WTC11 (cell line): ENCODE data around the gene PBRM1. TPM values are rescaled to one million over a fixed set of nuclear protein-coding genes. Genes with fewer than 3 reads are reported as not detected.
A peak's percentile ranks its signal among the peaks of the same experiment; 100 is the strongest.

ENCODE experiments used
- ATAC-seq: fragments of 200-7000 bp; cut with Tn5 transposase; 2 replicates; pipeline ENCODE4 v1.10.0; 2021; ENCODE audit warnings: mild to moderate bottlenecking, moderate library complexity
- CTCF ChIA-PET: fragments of 300-600 bp; sonication (Branson Sonifier 250); formaldehyde crosslinking; loops from one replicate; lab custom pipeline; 2021; ENCODE audit warnings: antibody characterized with exemption; lab: Charles Lee
- POLR2A ChIA-PET: fragments of 350-600 bp; sonication (Branson Sonifier 250); formaldehyde crosslinking; loops from one replicate; lab custom pipeline; 2021; ENCODE audit warnings: antibody characterized with exemption; lab: Charles Lee
- DNase-seq: peaks from one replicate; pipeline ENCODE4 v3.0.0; 2021; ENCODE audit warnings: low spot score
- H3K27ac Mint-ChIP-seq: 2 replicates; pipeline ENCODE4 v1.8.0; 2021; ENCODE audit warnings: mixed read lengths
- H3K27me3 Mint-ChIP-seq: 2 replicates; pipeline ENCODE4 v1.8.0; 2021; ENCODE audit warnings: low read depth, mild to moderate bottlenecking, moderate library complexity, mixed read lengths
- H3K36me3 Mint-ChIP-seq: 2 replicates; pipeline ENCODE4 v1.8.0; 2021; ENCODE audit warnings: mixed read lengths
- H3K4me1 Mint-ChIP-seq: 2 replicates; pipeline ENCODE4 v1.8.0; 2022; ENCODE audit warnings: mixed read lengths
- H3K4me3 Mint-ChIP-seq: 2 replicates; pipeline ENCODE4 v1.8.0; 2021; ENCODE audit warnings: mild to moderate bottlenecking, moderate library complexity, mixed read lengths
- H3K9me3 Mint-ChIP-seq: 2 replicates; pipeline ENCODE4 v1.8.0; 2021; ENCODE audit warnings: mixed read lengths
- AFF4 ChIP-seq: sonication (generic); formaldehyde crosslinking; IDR thresholded peaks from 2 replicates; pipeline ENCODE4 v1.8.1; 2023; ENCODE audit warnings: mild to moderate bottlenecking, missing genetic modification reagents, borderline replicate concordance
- ATF2 ChIP-seq: sonication (generic); formaldehyde crosslinking; IDR thresholded peaks from 2 replicates; pipeline ENCODE4 v1.8.1; 2022; ENCODE audit warnings: low read depth, missing genetic modification reagents, borderline replicate concordance
- CBFB ChIP-seq: sonication (generic); formaldehyde crosslinking; IDR thresholded peaks from 2 replicates; pipeline ENCODE4 v1.8.1; 2022; ENCODE audit warnings: mild to moderate bottlenecking, low read depth, missing genetic modification reagents
- CREM ChIP-seq: sonication (generic); formaldehyde crosslinking; IDR thresholded peaks from 2 replicates; pipeline ENCODE4 v1.8.1; 2022; ENCODE audit warnings: mild to moderate bottlenecking, missing genetic modification reagents, moderate library complexity
- FOXK1 ChIP-seq: sonication (generic); formaldehyde crosslinking; IDR thresholded peaks from 2 replicates; pipeline ENCODE4 v1.8.0; 2022; ENCODE audit warnings: mild to moderate bottlenecking, moderate library complexity, missing genetic modification reagents
- HMGXB4 ChIP-seq: sonication (generic); formaldehyde crosslinking; IDR thresholded peaks from 2 replicates; pipeline ENCODE4 v1.8.1; 2023; ENCODE audit warnings: mild to moderate bottlenecking, moderate library complexity, missing genetic modification reagents
- IRF1 ChIP-seq: sonication (generic); formaldehyde crosslinking; IDR thresholded peaks from 2 replicates; pipeline ENCODE4 v1.8.0; 2023; ENCODE audit warnings: missing genetic modification reagents
- JUN ChIP-seq: sonication (generic); formaldehyde crosslinking; IDR thresholded peaks from 2 replicates; pipeline ENCODE4 v1.8.0; 2023; ENCODE audit warnings: mild to moderate bottlenecking, missing genetic modification reagents
- NR2C2 ChIP-seq: sonication (generic); formaldehyde crosslinking; IDR thresholded peaks from 2 replicates; pipeline ENCODE4 v1.8.0; 2022; ENCODE audit warnings: mild to moderate bottlenecking, missing genetic modification reagents
- PRRX2 ChIP-seq: fragments of 250-450 bp; sonication (Bioruptor Pico); IDR thresholded peaks from 2 replicates; pipeline ENCODE4 v1.8.0; 2021; ENCODE audit warnings: mild to moderate bottlenecking
- RORB ChIP-seq: fragments of 250-450 bp; sonication (Bioruptor Pico); IDR thresholded peaks from 2 replicates; pipeline ENCODE4 v1.9.0; 2021; ENCODE audit warnings: mild to moderate bottlenecking
- SP1 ChIP-seq: sonication (generic); formaldehyde crosslinking; conservative IDR thresholded peaks from 2 replicates; pipeline ENCODE4 v1.8.1; 2022; ENCODE audit warnings: missing genetic modification reagents
- TEAD1 ChIP-seq: sonication (generic); formaldehyde crosslinking; IDR thresholded peaks from 2 replicates; pipeline ENCODE4 v1.8.0; 2022; ENCODE audit warnings: mild to moderate bottlenecking, missing genetic modification reagents
- ZNF121 ChIP-seq: sonication (generic); formaldehyde crosslinking; IDR thresholded peaks from 2 replicates; pipeline ENCODE4 v1.8.0; 2023; ENCODE audit warnings: missing genetic modification reagents
- ZNF232 ChIP-seq: sonication (generic); formaldehyde crosslinking; IDR thresholded peaks from 2 replicates; pipeline ENCODE4 v1.8.0; 2022; ENCODE audit warnings: mild to moderate bottlenecking, missing genetic modification reagents
- ZNF281 ChIP-seq: sonication (generic); formaldehyde crosslinking; IDR thresholded peaks from 2 replicates; pipeline ENCODE4 v1.8.0; 2023; ENCODE audit warnings: mild to moderate bottlenecking, missing genetic modification reagents
- ZNF532 ChIP-seq: fragments of 250-450 bp; sonication (Bioruptor Pico); IDR thresholded peaks from 2 replicates; pipeline ENCODE4 v1.9.0; 2021; ENCODE audit warnings: mild to moderate bottlenecking, borderline replicate concordance
- ZSCAN18 ChIP-seq: fragments of 250-450 bp; sonication (Bioruptor Pico); IDR thresholded peaks from 2 replicates; pipeline ENCODE4 v2.1.2; 2022; ENCODE audit warnings: mild to moderate bottlenecking, moderate library complexity
- total RNA-seq: library from RNA; stranded (reverse); gene quantifications from 3 replicates; pipeline ENCODE4 v1.2.3, GENCODE V29; 2021

Gene PBRM1
- total RNA-seq, 1 experiment from 2014 or later = 48.8 TPM

GRCh38 chr3:52705688-52706686, 20.3 kb upstream of the PBRM1 start, which contains the start of the genes GLT8D1 and SPCS1:
TSS of gene GLT8D1 (minus strand) at chr3:52705791. CDS start at chr3:52700460, 5,331 bp downstream.
TSS of gene SPCS1 (plus strand) at chr3:52706106. CDS start at chr3:52706247, 141 bp downstream.
- Mint-ChIP-seq H3K4me3 (peak within 1 kb of the TSS; percentile 96), H3K27me3 (no peaks in the 10 kb centered on the region), H3K27ac (peak within 1 kb of the TSS; percentile 77), H3K9me3 (no peaks in the 10 kb centered on the region), H3K36me3 (peaks cover 7% of the 10 kb centered on the region), H3K4me1 (peaks cover 13% of the 10 kb centered on the region)
- peak; percentile 91 for ATAC-seq
- DNase-seq = peak; percentile 77
- POLR2A ChIA-PET = interaction anchor here (0.6 to 1.9 kb wide), 3 partner anchors 8 to 11 kb away, joined by 3 to 5 read pairs (median 4); no protein-coding TSS in a partner anchor
- CTCF ChIA-PET = interaction anchor here (0.8 to 1.6 kb wide), 3 partner anchors 9 to 114 kb away, joined by 3 to 6 read pairs (median 3); no protein-coding TSS in a partner anchor
- TF ChIP-seq NR2C2 (CRISPR knock-in tag) (peak; percentile 70), TEAD1 (CRISPR knock-in tag) (peak; percentile 24; the same call in 1 of the 2 replicates), HMGXB4 (CRISPR knock-in tag) (no peak; the same call in 1 of the 2 replicates), CREM (CRISPR knock-in tag) (peak; percentile 82), AFF4 (0 out of 2 replicates have a peak, but pooled peaks have one; percentile 30), JUN (no peak), FOXK1 (CRISPR knock-in tag) (peak; percentile 73; the same call in 1 of the 2 replicates), ZNF532 (CRISPR knock-in tag) (no peak), CBFB (peak; percentile 49; the same call in 1 of the 2 replicates), IRF1 (CRISPR knock-in tag) (peak; percentile 54; the same call in 1 of the 2 replicates), PRRX2 (CRISPR knock-in tag) (no peak), ZSCAN18 (CRISPR knock-in tag) (no peak), RORB (CRISPR knock-in tag) (no peak), ZNF281 (0 out of 2 replicates have a peak, but pooled peaks have one; percentile 12), ZNF121 (CRISPR knock-in tag) (no peak), ATF2 (CRISPR knock-in tag) (no peak), SP1 (CRISPR knock-in tag) (peak; percentile 74), ZNF232 (CRISPR knock-in tag) (peak; percentile 14; the same call in 1 of the 2 replicates)
